ENCODE data around the gene AKAP6. TPM values are rescaled to one million over a fixed set of nuclear protein-coding genes. Genes with fewer than 3 reads are reported as not detected.

Gene AKAP6
- total RNA-seq, 2 donors from 2014 or later, result 1.9 to 2.9 TPM

DNA sequence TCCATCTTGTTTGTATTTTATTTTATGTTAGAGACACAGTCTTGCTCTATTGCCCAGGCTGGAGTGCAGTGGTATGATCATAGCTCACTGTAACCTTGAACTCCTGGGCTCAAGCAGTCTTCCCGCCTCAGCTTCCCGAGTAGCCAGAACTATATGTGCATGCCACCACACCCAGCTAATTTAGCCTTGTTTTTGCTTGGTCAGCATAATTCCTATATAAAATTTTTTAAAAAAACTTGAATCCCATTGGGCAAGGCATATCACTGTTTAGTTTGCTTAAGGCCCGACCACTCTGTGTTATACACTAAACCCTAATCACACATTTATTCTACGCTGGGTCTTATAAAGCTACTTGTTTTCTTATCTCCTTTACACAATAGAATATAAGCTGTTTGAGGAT, 266.4 kb downstream of the AKAP6 start:
- H3K4me3 Mint-ChIP-seq, result no peak overlapping the region
- no peak for ATAC-seq
- no peak overlapping the region for H3K27ac Mint-ChIP-seq
- peaks cover 18% of the 10 kb centered on the region for H3K27me3 Mint-ChIP-seq
- no peaks in the 10 kb centered on the region for H3K36me3 Mint-ChIP-seq (ENCODE audit: low read depth)
- H3K4me1 Mint-ChIP-seq, result no peaks in the 10 kb centered on the region
- H3K9me3 ChIP-seq (ENCODE audit: control insufficient read depth, low read length, poor library complexity, severe bottlenecking), result no peaks in the 10 kb centered on the region
- no peak for DNase-seq

DNA sequence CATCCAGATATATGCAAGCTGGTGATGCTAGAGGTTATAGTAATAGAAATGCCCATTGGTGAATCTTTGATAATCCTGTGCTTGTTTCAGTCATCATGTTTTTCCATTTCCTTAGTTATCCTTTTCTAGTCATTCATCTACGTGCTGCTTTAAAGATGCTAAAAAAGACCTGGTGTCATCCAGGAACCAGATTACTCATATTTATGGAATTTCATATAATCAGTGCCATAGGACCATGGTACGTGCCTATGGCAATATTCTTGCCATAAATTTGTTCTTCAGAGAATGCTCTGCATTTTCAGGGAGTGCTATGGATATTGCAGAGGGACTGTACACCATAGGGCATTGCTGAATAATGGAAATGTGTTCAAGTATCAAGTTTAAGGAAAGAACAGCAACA, 267.3 kb downstream of the AKAP6 start:
- no peak overlapping the region for H3K4me3 Mint-ChIP-seq
- no peaks in the 10 kb centered on the region for H3K4me1 Mint-ChIP-seq

DNA sequence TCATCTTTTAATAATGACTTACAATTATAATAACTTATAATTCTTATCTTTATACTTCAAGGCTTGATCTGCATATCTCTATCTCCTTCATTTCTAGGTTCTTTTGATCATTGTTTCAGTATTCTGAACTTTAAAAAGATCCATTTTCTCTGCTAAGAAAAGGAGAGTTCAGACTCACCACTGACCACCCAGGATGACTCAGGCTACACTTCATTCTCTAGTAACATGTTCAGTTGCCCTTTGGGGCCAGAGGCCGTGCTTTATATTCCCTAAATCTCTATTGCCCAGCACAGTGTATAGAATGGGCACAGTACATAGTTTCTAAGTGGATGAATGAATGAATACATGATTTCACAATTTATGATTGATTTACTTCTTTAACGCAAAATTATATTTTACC, 268.7 kb downstream of the AKAP6 start:
- no peak for ATAC-seq
- no peak overlapping the region for H3K27ac Mint-ChIP-seq

More for the DNA sequence above, 267.3 kb downstream of the AKAP6 start:
- no peak for ATAC-seq
- no peak for DNase-seq
- Mint-ChIP-seq H3K27me3 (peaks cover 21% of the 10 kb centered on the region), H3K36me3 (ENCODE audit: low read depth) (no peaks in the 10 kb centered on the region), H3K27ac (no peak overlapping the region)
- H3K9me3 ChIP-seq (ENCODE audit: control insufficient read depth, low read length, poor library complexity, severe bottlenecking), result no peaks in the 10 kb centered on the region

DNA sequence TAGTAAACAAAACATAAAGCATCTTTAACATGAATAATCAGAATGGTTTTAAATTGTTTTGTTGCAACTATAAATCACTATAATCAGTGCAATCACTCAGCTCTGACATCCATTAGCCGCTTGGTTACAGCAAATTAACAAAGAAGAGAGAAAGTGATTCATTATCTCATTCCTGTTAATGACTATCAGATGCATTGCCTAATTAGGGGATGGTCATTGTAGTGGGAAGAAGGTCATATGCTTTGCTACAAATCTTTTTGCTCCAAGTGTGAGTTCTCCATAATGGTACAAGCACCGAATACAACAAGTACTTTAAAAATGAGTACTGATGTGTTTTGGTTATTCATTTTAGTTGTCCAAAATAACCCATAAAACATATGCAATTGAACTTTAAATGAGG, 272.0 kb downstream of the AKAP6 start:
- no peak for ATAC-seq

More for the DNA sequence above, 268.7 kb downstream of the AKAP6 start:
- no peaks in the 10 kb centered on the region for H3K4me1 Mint-ChIP-seq
- no peak for DNase-seq
- no peaks in the 10 kb centered on the region for H3K9me3 ChIP-seq (ENCODE audit: control insufficient read depth, low read length, poor library complexity, severe bottlenecking)
- peaks cover 19% of the 10 kb centered on the region for H3K27me3 Mint-ChIP-seq
- H3K36me3 Mint-ChIP-seq (ENCODE audit: low read depth), result peaks cover under 1% of the 10 kb centered on the region
- H3K4me3 Mint-ChIP-seq, result no peak overlapping the region

DNA sequence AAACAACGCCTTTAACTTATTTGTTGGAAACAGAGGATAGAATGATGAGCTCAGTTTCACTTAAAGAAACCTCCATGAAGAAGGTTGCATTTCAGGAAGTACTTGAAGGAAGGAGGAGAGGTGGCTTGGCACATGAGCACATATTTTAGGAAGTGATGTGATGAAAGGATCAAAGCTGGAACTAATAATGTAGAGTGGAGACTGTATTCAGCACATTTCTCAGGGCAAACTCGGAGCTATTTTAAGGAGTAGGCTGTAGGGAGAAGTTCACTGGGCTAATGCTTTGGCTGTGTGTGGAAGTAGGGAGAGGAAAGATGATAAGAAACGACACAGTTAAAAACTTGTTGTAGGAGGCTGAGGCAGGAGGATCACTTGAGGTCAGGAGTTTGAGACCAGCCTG, 272.8 kb downstream of the AKAP6 start:
- peaks cover 13% of the 10 kb centered on the region for H3K27me3 Mint-ChIP-seq
- H3K9me3 ChIP-seq (ENCODE audit: control insufficient read depth, low read length, poor library complexity, severe bottlenecking), result no peaks in the 10 kb centered on the region
- no peak for DNase-seq
- H3K4me3 Mint-ChIP-seq, result no peak overlapping the region
- no peaks in the 10 kb centered on the region for H3K4me1 Mint-ChIP-seq
- H3K36me3 Mint-ChIP-seq (ENCODE audit: low read depth), result peaks cover 2% of the 10 kb centered on the region
- no peak overlapping the region for H3K27ac Mint-ChIP-seq
- ATAC-seq, result no peak

More for the DNA sequence above, 272.0 kb downstream of the AKAP6 start:
- H3K27me3 Mint-ChIP-seq, result peaks cover 13% of the 10 kb centered on the region
- H3K9me3 ChIP-seq (ENCODE audit: control insufficient read depth, low read length, poor library complexity, severe bottlenecking), result no peaks in the 10 kb centered on the region
- H3K4me1 Mint-ChIP-seq, result no peaks in the 10 kb centered on the region
- no peak overlapping the region for H3K4me3 Mint-ChIP-seq
- DNase-seq, result no peak
- no peak overlapping the region for H3K27ac Mint-ChIP-seq
- peaks cover 2% of the 10 kb centered on the region for H3K36me3 Mint-ChIP-seq (ENCODE audit: low read depth)

DNA sequence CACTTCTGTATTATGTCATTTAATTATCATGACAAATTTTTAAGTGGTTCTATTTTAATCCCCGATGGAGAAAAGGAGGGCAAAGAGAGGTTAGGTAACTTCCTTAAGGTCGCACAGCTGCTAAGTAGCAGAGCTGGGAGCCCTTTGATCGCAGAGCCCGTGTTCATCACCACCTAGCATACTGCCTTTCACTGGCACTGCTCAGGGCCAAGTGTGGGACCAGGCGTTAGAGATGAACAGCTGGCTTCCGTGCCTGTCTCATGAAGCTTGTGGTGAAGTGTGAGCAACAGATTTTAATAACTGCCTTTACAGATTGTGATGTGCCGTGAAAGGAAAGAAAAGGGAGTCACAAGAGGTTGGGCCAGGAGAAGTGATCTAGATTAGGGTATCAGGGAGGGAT, 273.6 kb downstream of the AKAP6 start:
- Mint-ChIP-seq H3K4me3 (no peak overlapping the region), H3K36me3 (ENCODE audit: low read depth) (peaks cover 2% of the 10 kb centered on the region), H3K27ac (no peak overlapping the region), H3K4me1 (no peaks in the 10 kb centered on the region), H3K27me3 (peaks cover 13% of the 10 kb centered on the region)
- DNase-seq (no peak), ATAC-seq (no peak)
- H3K9me3 ChIP-seq (ENCODE audit: control insufficient read depth, low read length, poor library complexity, severe bottlenecking), result no peaks in the 10 kb centered on the region

DNA sequence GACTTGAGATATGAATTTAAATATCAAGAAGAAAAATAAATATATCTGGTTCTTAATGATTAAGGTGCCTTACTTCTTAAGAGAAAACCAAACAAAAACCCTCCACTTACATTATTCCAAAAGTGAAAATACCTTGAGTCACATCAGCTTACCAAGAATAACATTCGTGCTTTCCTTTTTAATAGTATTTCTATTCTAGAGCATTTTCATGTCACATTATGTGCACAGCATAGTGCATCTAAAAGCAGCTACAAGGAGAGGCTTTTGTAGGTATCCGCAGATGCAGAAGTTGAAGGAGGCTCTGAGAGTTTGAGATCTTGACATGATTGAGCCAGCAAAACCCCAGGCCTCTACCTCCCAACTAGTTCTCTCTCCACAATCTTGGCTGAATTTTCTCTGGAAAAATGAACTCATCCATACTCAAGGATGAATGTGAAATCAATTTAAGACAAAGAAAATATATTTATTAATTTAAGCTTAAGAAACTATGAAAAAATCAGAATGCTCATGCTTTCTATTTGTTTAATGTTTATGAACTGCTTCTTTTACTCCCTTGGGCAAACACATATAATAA, 275.0 kb downstream of the AKAP6 start:
- no peak for DNase-seq
- H3K9me3 ChIP-seq (ENCODE audit: control insufficient read depth, low read length, poor library complexity, severe bottlenecking), result no peaks in the 10 kb centered on the region
- H3K27ac Mint-ChIP-seq, result no peak overlapping the region
- no peaks in the 10 kb centered on the region for H3K4me1 Mint-ChIP-seq
- H3K36me3 Mint-ChIP-seq (ENCODE audit: low read depth), result peaks cover 2% of the 10 kb centered on the region
- H3K27me3 Mint-ChIP-seq, result peaks cover 7% of the 10 kb centered on the region
- no peak overlapping the region for H3K4me3 Mint-ChIP-seq
- no peak for ATAC-seq

DNA sequence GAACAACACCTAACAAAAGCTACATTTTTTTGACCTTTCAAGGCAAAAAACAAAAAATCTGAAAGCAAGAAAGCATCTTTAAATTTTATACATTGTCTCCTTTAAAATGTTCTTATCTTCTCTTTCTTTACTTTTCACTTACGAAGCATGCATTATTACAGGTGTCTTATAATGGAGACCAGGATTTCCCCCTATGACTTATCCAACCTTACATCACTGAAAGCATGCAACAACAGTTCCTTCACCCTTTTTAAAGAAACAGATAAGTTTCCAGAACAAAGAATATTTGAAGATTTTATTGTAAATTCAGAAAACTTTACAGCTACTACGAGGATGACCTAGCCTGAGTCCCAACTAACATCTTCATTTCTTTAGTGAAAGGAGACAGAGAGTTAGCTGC, 277.2 kb downstream of the AKAP6 start:
- DNase-seq, result no peak
- ATAC-seq, result no peak
- Mint-ChIP-seq H3K36me3 (ENCODE audit: low read depth) (peaks cover 2% of the 10 kb centered on the region), H3K27me3 (peaks cover 5% of the 10 kb centered on the region), H3K4me1 (no peaks in the 10 kb centered on the region), H3K27ac (no peak overlapping the region), H3K4me3 (no peak overlapping the region)
- no peaks in the 10 kb centered on the region for H3K9me3 ChIP-seq (ENCODE audit: control insufficient read depth, low read length, poor library complexity, severe bottlenecking)

DNA sequence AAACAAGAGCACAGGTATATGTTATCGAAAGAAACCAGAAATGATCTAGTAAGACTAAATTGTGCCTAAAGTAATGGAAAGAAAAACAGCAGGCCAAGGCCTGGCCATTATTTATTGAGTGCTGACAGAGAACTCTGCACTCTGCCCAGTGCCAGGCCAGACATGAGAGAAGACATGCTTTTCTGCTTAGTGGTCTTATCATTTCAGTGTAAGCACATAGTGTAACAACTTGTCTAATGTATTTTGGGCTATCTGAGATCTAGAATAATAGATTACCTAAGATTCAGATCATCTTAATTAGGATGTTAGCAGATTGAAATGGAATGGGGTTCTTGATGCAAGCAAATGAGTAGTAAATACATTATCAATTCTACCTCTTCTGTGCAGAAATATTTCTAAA, 278.3 kb downstream of the AKAP6 start:
- H3K36me3 Mint-ChIP-seq (ENCODE audit: low read depth), result peaks cover 2% of the 10 kb centered on the region
- H3K9me3 ChIP-seq (ENCODE audit: control insufficient read depth, low read length, poor library complexity, severe bottlenecking), result no peaks in the 10 kb centered on the region
- no peak overlapping the region for H3K27ac Mint-ChIP-seq
- no peak for DNase-seq
- no peak for ATAC-seq
- no peaks in the 10 kb centered on the region for H3K27me3 Mint-ChIP-seq
- no peak overlapping the region for H3K4me3 Mint-ChIP-seq
- H3K4me1 Mint-ChIP-seq, result no peaks in the 10 kb centered on the region

DNA sequence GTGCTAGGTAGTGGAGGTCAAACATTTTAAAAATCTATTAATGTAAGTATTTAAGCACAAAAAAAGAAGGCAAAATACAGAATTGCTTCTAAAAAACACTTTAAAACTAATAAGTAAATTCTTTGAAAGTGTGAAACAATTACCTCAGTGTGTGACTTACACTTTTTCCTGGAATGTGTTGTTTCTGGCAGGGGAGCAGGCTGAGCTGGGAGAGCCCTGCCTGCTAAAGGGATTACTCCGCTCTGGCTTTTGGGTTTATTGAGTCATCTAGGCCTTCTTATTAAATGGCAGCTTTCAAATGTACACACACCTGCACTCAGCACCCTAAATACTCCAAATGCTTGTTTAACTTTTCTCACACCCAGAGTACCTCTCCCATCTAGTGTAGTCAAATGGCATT, 279.8 kb downstream of the AKAP6 start:
- ATAC-seq, result no peak
- DNase-seq, result no peak
- no peaks in the 10 kb centered on the region for H3K4me1 Mint-ChIP-seq

DNA sequence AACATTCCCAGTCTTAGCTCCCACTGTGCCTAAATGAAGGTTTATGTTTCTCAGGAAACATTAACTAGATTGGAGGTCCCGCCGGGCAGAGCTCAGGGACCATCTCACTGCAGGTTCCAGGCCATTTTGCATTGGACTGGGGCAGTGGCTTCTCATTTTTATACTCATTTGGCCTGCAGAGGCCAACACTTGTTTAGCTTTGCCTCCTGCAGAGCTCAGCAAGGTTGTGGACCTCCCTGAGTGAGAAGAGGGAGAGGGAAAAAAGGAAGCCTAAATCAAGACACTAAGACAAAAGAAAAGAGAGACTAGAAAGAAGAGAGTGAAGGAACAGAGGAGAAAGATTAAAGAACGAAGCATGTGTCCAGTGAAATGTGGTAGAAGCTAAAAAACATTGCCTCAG, 280.3 kb downstream of the AKAP6 start:
- no peak overlapping the region for H3K27ac Mint-ChIP-seq
- no peaks in the 10 kb centered on the region for H3K4me1 Mint-ChIP-seq
- ATAC-seq (no peak), DNase-seq (no peak)
- H3K27me3 Mint-ChIP-seq, result no peaks in the 10 kb centered on the region
- no peaks in the 10 kb centered on the region for H3K36me3 Mint-ChIP-seq (ENCODE audit: low read depth)
- H3K9me3 ChIP-seq (ENCODE audit: control insufficient read depth, low read length, poor library complexity, severe bottlenecking), result no peaks in the 10 kb centered on the region
- H3K4me3 Mint-ChIP-seq, result no peak overlapping the region

More for the DNA sequence above, 279.8 kb downstream of the AKAP6 start:
- H3K27ac Mint-ChIP-seq, result no peak overlapping the region
- no peaks in the 10 kb centered on the region for H3K9me3 ChIP-seq (ENCODE audit: control insufficient read depth, low read length, poor library complexity, severe bottlenecking)
- H3K4me3 Mint-ChIP-seq, result no peak overlapping the region
- H3K27me3 Mint-ChIP-seq, result no peaks in the 10 kb centered on the region
- no peaks in the 10 kb centered on the region for H3K36me3 Mint-ChIP-seq (ENCODE audit: low read depth)

DNA sequence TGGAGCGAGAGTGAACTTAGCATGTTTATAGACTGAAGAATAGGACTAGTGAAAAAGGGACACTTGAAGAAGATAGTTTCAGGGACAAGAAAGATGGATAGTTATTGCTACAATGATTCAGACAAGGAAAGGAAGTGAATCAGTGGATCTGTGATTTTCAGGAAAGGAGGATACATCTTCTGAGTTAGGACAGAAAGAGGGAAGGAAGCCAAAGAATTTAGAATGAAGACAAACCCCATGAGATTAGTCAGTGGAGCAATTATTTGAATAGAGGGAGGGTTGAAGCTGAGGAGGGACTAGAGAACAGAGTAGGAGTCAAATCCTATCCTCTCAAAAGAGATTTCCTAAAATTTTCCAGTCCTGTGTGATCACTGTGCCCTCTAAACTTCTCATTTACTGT, 282.7 kb downstream of the AKAP6 start:
- Mint-ChIP-seq H3K4me3 (no peak overlapping the region), H3K4me1 (no peaks in the 10 kb centered on the region), H3K27me3 (no peaks in the 10 kb centered on the region), H3K36me3 (ENCODE audit: low read depth) (no peaks in the 10 kb centered on the region), H3K27ac (no peak overlapping the region)
- H3K9me3 ChIP-seq (ENCODE audit: control insufficient read depth, low read length, poor library complexity, severe bottlenecking), result no peaks in the 10 kb centered on the region
- no peak for DNase-seq
- no peak for ATAC-seq

DNA sequence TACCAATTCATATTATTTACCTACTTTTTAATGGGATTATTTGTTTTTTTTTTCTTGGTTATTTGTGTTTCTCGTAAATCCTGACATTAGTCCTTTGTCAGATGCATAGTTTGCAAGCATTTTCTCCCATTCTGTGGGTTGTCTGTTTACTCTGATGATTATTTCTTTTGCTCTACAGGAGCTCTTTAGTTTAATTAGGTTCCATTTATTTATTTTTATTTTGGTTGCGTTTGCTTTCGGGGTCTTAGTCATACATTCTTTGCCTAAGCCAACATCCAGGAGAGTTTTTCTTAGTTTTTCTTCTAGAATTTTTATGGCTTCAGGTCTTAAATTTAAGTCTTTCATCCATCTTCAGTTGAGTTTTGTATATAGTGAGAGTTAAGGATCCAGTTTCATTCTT, 289.9 kb downstream of the AKAP6 start:
- no peaks in the 10 kb centered on the region for H3K4me1 Mint-ChIP-seq
- no peaks in the 10 kb centered on the region for H3K9me3 ChIP-seq (ENCODE audit: control insufficient read depth, low read length, poor library complexity, severe bottlenecking)
- H3K27me3 Mint-ChIP-seq, result peaks cover 15% of the 10 kb centered on the region
- ATAC-seq, result no peak
- no peak overlapping the region for H3K4me3 Mint-ChIP-seq
- no peaks in the 10 kb centered on the region for H3K36me3 Mint-ChIP-seq (ENCODE audit: low read depth)
- no peak for DNase-seq
- no peak overlapping the region for H3K27ac Mint-ChIP-seq

DNA sequence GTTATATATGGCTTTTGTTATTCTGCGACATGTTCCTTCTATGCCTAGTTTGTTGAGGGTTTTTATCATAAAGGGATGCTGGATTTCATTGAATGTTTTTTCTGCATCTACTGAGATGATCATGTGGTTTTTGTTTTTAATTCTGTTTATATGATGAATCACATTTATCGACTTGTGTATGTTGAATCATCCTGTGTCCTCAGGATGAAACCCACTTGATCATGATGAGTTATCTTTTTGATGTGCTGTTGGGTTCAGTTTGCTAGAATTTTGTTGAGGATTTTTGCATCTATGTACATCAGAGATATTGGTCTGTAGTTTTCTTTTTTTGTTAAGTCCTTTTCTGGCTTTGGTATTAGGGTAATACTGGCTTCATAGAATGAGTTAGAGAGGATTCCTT, 291.2 kb downstream of the AKAP6 start:
- no peaks in the 10 kb centered on the region for H3K4me1 Mint-ChIP-seq
- DNase-seq, result no peak
- H3K36me3 Mint-ChIP-seq (ENCODE audit: low read depth), result no peaks in the 10 kb centered on the region
- no peak for ATAC-seq
- peaks cover 15% of the 10 kb centered on the region for H3K27me3 Mint-ChIP-seq
- no peaks in the 10 kb centered on the region for H3K9me3 ChIP-seq (ENCODE audit: control insufficient read depth, low read length, poor library complexity, severe bottlenecking)
- H3K4me3 Mint-ChIP-seq, result no peak overlapping the region
- H3K27ac Mint-ChIP-seq, result no peak overlapping the region

Measured in T-helper 17 cell (primary cell).